ENCODE data around the gene CTNNBL1.

CTNNBL1 gene

DNA sequence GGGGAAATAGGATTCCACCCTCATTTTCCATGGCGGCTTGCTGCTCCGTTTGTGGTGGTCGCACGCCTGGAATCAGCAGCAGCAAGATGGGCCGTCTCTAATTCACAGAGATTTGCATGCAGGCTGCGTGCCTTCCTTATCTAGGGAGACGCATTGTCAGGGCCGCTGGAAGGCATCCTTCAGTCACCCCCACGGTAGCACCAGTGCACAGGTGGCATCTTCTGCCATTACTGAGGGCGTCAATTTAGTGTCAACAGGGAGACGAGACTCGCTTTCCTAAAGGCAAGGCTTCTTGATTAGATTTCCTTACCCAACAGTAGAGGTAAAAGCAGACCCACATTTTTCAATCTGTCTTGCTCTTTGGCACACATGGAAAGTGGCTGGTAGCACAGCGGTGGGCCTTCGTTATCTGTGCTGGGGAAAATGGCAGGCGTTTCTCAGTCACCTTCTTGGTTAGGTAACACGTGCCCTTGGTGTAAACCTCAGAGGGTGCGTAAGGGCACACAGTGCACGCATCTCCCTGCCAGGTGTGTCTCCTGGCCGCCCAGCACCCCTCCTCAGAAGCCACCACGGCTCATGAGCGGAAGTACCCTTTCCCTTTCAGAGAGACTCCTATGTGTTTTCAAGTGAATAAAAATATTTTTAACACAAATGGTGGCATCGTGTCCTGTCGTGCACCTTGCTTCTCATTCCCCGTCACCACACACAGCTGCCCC lies 181.8 kb downstream of the CTNNBL1 start:
- H3K4me3 ChIP-seq (ENCODE audit: low read depth, low read length), result no peak overlapping the region
- TF ChIP-seq, protein P1, sequence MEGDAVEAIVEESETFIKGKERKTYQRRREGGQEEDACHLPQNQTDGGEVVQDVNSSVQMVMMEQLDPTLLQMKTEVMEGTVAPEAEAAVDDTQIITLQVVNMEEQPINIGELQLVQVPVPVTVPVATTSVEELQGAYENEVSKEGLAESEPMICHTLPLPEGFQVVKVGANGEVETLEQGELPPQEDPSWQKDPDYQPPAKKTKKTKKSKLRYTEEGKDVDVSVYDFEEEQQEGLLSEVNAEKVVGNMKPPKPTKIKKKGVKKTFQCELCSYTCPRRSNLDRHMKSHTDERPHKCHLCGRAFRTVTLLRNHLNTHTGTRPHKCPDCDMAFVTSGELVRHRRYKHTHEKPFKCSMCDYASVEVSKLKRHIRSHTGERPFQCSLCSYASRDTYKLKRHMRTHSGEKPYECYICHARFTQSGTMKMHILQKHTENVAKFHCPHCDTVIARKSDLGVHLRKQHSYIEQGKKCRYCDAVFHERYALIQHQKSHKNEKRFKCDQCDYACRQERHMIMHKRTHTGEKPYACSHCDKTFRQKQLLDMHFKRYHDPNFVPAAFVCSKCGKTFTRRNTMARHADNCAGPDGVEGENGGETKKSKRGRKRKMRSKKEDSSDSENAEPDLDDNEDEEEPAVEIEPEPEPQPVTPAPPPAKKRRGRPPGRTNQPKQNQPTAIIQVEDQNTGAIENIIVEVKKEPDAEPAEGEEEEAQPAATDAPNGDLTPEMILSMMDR (IDR thresholded peaks at IDR 0.05; ENCODE audit: low read depth, low read length), result no peak

DNA sequence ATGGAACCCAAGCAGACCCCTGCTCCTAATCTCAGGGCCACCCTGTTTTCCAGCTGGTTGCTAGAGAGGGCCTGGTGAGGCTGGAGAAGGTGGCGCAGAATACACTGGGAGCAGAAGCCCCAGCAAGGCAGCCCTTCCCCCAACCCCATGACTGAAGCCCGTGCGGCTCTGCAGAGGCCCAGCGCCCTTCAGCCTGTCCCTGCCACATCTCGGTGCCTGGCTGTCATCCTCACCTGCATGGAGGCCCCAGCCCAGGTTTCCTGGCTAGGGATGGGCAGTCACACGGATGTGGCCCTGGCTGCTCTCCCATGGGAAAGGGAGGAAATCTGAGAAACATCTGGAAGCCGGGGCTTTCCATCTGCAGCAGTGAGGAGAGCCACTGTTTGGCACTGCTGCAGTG lies 183.0 kb downstream of the CTNNBL1 start:
- TF ChIP-seq, protein P1 (IDR thresholded peaks at IDR 0.05; ENCODE audit: low read depth, low read length), result no peak
- H3K4me3 ChIP-seq (ENCODE audit: low read depth, low read length), result no peak overlapping the region

DNA sequence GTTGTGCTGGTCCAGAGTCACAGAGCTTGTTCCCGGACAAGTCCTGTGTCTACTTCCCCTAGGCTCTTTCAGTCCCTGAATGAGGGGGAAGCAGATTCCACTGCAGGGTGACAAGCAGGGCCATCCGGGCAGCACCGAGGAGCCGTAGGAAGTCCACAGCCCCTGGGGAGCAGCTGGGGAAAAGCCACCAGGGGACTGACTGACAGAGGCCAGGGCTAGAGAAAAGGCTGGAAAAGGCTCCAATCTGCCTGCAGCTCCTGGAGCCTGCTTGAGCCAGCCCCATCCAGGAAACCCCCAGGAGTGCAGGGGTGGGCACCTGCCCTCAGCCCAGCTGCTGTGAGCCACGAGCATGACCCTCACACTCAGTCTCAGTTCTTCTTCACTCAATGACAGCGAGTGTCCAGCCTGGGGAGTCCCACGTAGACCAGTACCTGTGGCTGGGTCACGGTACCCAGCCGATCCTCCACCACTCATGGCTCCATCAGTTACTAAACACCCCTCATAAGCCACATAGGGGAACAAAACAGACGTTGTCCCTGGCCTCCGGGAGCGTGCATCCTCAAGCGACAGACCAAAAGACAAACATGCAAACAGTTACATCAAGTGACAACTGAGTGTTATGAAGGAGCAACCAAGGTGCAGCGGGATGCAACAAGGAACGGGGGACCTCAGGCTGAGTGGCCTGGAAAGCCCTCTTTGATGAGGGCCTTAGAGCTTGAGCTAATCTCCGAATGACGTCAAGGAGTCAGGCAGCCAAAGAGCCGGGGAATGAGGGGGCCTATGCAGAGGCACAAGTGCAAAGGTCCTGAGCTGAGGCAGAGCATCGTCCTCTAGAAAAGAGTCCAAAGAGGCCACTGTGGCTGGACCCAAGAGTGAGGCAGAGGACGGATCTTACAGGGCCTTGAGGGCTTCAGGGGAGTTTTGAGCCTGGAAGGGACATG lies 184.3 kb downstream of the CTNNBL1 start:
- H3K4me3 ChIP-seq (ENCODE audit: low read depth, low read length), result no peak overlapping the region
- TF ChIP-seq, protein P1 (IDR thresholded peaks at IDR 0.05; ENCODE audit: low read depth, low read length), result no peak

DNA sequence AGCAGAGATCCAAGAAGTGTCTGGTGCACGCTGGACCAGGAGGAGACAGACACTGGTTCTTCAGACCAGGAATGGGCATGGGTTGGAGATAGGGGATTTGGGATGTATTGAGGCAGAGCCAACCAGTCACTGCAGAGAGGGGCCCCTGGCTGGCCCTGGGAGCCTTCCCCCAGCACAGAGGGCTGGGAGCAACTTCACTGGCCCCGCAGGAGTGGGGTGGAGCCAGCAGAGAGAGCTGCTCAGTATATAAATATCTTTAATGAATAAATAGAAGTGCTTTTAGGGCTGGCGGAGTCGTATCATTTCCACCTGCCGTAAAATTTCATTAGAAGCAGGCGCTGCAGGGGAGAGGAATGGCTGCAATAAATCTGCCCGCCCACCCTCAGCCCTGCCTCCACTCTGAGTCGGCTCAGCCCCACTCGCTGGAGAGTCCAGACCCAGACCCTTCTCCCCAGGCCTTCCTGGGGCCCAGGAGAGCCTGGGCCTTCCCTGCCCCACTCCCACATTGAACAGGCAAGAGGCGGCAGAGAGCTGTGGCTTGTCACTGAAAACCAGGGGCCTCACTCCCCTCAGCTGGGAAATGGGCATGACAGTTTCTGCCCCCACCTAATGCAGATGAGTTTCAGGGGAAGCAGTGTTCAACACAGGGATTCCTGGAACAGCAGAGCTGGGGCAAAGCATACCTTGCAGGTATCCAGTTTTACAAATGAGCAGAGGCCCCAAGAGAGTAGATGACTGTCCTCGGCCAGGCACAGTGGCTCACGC lies 185.2 kb downstream of the CTNNBL1 start:
- H3K4me3 ChIP-seq (ENCODE audit: low read depth, low read length), result no peak overlapping the region
- TF ChIP-seq, protein P1 (IDR thresholded peaks at IDR 0.05; ENCODE audit: low read depth, low read length), result no peak

DNA sequence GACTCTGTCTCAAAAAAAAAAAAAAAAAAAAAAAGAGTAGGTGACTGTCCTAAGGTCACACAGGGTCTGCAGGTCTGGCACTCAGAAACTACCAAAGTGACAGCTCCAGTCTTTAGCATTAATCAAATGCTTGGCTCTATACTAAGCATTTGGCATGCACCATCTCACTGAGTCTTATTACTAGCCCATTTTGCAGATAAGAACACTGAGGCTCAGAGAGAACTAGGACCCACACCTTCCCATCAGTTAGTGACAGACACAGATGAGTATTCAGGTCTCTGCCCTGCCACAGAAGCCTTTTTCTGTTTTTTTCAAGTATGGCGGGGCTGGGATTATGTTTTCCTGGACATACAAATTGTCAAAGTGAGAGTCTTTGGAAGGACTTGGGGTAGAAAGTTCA lies 186.0 kb downstream of the CTNNBL1 start:
- TF ChIP-seq, protein P1 (IDR thresholded peaks at IDR 0.05; ENCODE audit: low read depth, low read length), result no peak
- no peak overlapping the region for H3K4me3 ChIP-seq (ENCODE audit: low read depth, low read length)

DNA sequence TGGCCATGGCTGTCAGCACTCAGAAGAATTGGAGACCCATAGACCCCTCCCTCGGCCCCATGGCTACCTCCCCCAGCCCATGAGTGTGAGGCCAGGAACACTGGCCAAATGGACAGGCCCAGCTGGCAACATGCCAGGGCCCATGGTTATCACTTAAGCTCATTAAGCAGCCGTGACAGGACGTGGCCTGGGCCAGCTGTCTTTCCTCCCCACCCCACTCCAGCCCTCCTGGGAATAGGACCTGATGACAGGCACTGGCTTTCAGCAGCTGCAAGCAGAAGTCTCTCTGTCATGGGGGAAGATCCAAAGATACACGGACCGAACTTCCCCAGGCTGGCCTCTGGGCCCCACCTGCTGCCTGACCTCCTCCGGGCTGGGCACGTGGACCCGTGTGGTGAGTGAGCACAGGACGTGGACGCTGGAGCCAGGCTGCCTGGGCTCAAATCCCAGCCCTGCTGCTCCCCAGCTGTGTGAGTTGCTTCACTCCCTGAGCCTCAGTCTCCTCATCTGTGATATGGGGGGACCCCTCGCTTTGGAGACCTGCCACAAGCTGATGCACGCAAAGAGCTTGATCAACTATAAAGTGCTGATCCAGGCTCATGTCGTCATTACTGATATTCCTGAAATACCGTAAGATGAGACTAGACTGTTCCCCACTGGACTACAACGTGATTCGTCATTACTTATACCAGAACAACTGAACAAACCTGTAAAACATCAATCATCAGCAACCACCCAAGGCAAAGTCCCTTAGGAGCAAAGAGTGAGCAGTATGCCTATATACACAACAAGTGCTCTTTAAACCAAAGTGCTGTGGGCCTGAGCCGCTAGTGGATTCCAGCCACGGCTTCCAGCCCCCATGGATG lies 187.1 kb downstream of the CTNNBL1 start:
- H3K4me3 ChIP-seq (ENCODE audit: low read depth, low read length), result no peak overlapping the region
- TF ChIP-seq, protein P1 (IDR thresholded peaks at IDR 0.05; ENCODE audit: low read depth, low read length), result no peak

All from WI38 (cell line).